ENCODE measurements around the gene DCST1. TPM values are rescaled to one million over a fixed set of nuclear protein-coding genes. Genes with fewer than 3 reads are reported as not detected.

The DCST1 gene
- total RNA-seq, 2 donors from 2014 or later: not detected

DNA sequence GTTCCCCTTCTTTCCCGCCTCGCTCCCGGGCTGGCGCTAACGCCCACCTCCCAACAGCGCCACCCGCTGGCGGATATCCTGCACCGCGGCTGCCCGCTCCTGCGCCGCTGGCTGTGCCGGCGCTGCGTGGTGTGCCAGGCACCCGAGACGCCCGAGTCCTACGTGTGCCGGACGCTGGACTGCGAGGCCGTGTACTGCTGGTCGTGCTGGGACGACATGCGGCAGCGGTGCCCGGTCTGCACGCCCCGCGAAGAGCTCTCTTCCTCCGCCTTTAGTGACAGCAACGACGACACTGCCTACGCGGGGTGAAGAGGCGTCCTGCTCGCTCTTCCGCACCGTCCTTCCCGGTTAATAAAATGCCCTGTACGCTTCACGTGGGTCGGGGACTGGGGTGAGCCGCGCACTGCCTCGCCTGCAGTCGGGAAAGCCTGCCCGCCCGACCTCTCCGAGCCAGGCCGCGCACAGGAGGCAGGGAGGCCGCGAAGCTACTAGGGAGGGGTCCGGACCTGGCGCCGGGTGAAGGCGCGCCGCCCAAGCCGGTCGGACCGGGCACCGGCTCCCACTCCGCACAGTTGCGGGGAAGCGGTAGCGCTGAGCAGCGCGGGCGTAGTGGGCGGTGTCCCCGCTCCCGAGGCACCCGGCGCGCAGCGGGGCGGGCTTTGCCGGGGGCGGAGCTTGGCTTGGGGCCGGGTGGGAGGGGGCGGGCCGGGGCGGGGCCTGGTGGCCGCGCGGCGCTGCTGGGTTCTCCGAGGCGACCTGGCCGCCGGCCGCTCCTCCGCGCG is 17.1 kb downstream of the DCST1 start, which contains the start of gene ADAM15:
TSS of gene ADAM15 (plus strand) at position 757 of the 782 bp plus-strand sequence. CDS start 71 bp downstream, outside the sequence.
- WGBS, 2 experiments (ENCODE audit: insufficient coverage in 1 of 2, insufficient read length in 1 of 2): 0 to 1% methylated on average over 20 to 99 of the region's 99 CpGs
- TF ChIP-seq, protein P1, sequence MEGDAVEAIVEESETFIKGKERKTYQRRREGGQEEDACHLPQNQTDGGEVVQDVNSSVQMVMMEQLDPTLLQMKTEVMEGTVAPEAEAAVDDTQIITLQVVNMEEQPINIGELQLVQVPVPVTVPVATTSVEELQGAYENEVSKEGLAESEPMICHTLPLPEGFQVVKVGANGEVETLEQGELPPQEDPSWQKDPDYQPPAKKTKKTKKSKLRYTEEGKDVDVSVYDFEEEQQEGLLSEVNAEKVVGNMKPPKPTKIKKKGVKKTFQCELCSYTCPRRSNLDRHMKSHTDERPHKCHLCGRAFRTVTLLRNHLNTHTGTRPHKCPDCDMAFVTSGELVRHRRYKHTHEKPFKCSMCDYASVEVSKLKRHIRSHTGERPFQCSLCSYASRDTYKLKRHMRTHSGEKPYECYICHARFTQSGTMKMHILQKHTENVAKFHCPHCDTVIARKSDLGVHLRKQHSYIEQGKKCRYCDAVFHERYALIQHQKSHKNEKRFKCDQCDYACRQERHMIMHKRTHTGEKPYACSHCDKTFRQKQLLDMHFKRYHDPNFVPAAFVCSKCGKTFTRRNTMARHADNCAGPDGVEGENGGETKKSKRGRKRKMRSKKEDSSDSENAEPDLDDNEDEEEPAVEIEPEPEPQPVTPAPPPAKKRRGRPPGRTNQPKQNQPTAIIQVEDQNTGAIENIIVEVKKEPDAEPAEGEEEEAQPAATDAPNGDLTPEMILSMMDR (conservative IDR thresholded peaks at IDR 0.05): peak; percentile 99
- DNase-seq: peak; percentile 95
- Histone ChIP-seq H3K36me3 (ENCODE audit: control insufficient read depth, insufficient read depth, low read length) (no peaks in the 10 kb centered on the region), H3K27ac (ENCODE audit: low read depth, low read length) (peak within 1 kb of the TSS; percentile 81), H3K9ac (ENCODE audit: extremely low read depth, low read length, poor library complexity, severe bottlenecking) (no peak within 1 kb of the TSS), H3K4me1 (ENCODE audit: control insufficient read depth, insufficient read depth, low read length) (no peaks in the 10 kb centered on the region), H3K27me3 (ENCODE audit: control insufficient read depth, insufficient read depth, low read length, poor library complexity, severe bottlenecking) (peaks cover 28% of the 10 kb centered on the region), H3K9me3 (ENCODE audit: control insufficient read depth, low read length) (no peaks in the 10 kb centered on the region), H3K4me3 (ENCODE audit: low read length) (peak within 1 kb of the TSS; percentile 87)
- Mint-ChIP-seq H3K4me1 (peaks cover 9% of the 10 kb centered on the region), H3K4me3 (peak within 1 kb of the TSS; percentile 63), H3K27me3 (ENCODE audit: insufficient read depth) (peaks cover 21% of the 10 kb centered on the region), H3K36me3 (ENCODE audit: low read depth) (no peaks in the 10 kb centered on the region), H3K27ac (peak within 1 kb of the TSS; percentile 83), H3K9me3 (no peaks in the 10 kb centered on the region)

DNA sequence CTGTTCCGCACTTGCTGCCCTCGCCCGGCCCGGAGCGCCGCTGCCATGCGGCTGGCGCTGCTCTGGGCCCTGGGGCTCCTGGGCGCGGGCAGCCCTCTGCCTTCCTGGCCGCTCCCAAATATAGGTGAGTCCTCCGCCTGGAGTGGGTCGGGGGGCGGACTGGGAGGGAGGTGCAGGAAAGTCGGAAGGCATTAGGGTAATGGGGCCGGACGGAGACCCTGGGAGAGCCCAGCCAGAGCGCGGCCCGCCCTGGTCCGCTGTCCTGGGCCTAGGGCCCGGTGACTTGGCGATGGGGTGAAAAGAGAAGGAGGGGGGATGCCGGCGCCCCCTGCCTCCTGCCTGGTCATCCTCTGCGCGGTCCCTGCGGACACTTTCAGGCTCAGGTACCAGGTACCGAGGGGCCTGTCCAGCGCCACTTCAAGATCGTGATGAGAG is 17.7 kb downstream of the DCST1 start:
- H3K4me1 Mint-ChIP-seq: peaks cover 9% of the 10 kb centered on the region
- H3K36me3 Mint-ChIP-seq (ENCODE audit: low read depth): no peaks in the 10 kb centered on the region
- peaks cover 28% of the 10 kb centered on the region for H3K27me3 ChIP-seq (ENCODE audit: control insufficient read depth, insufficient read depth, low read length, poor library complexity, severe bottlenecking)
- H3K27me3 Mint-ChIP-seq (ENCODE audit: insufficient read depth): peaks cover 21% of the 10 kb centered on the region
- TF ChIP-seq, protein P1 (conservative IDR thresholded peaks at IDR 0.05): no peak
- 0 to 1% methylated on average over 6 to 31 of the region's 31 CpGs for WGBS, 2 experiments (ENCODE audit: insufficient coverage in 1 of 2, insufficient read length in 1 of 2)
- no peaks in the 10 kb centered on the region for H3K36me3 ChIP-seq (ENCODE audit: control insufficient read depth, insufficient read depth, low read length)
- H3K9me3 Mint-ChIP-seq: no peaks in the 10 kb centered on the region
- peak overlapping the region; percentile 78 for H3K4me3 ChIP-seq (ENCODE audit: low read length)
- no peaks in the 10 kb centered on the region for H3K4me1 ChIP-seq (ENCODE audit: control insufficient read depth, insufficient read depth, low read length)
- no peaks in the 10 kb centered on the region for H3K9me3 ChIP-seq (ENCODE audit: control insufficient read depth, low read length)
- H3K27ac Mint-ChIP-seq: no peak overlapping the region
- no peak overlapping the region for H3K9ac ChIP-seq (ENCODE audit: extremely low read depth, low read length, poor library complexity, severe bottlenecking)
- no peak for DNase-seq
- no peak overlapping the region for H3K27ac ChIP-seq (ENCODE audit: low read depth, low read length)
- H3K4me3 Mint-ChIP-seq: peak overlapping the region; percentile 63

- Histone ChIP-seq H3K27ac (ENCODE audit: low read depth, low read length) (no peak overlapping the region), H3K36me3 (ENCODE audit: control insufficient read depth, insufficient read depth, low read length) (no peaks in the 10 kb centered on the region), H3K9me3 (ENCODE audit: control insufficient read depth, low read length) (no peaks in the 10 kb centered on the region), H3K27me3 (ENCODE audit: control insufficient read depth, insufficient read depth, low read length, poor library complexity, severe bottlenecking) (peaks cover 28% of the 10 kb centered on the region), H3K4me1 (ENCODE audit: control insufficient read depth, insufficient read depth, low read length) (no peaks in the 10 kb centered on the region), H3K9ac (ENCODE audit: extremely low read depth, low read length, poor library complexity, severe bottlenecking) (no peak overlapping the region), H3K4me3 (ENCODE audit: low read length) (peak overlapping the region; percentile 78)
- Mint-ChIP-seq H3K4me1 (peaks cover 9% of the 10 kb centered on the region), H3K9me3 (no peaks in the 10 kb centered on the region), H3K36me3 (ENCODE audit: low read depth) (no peaks in the 10 kb centered on the region), H3K27me3 (ENCODE audit: insufficient read depth) (peaks cover 21% of the 10 kb centered on the region), H3K4me3 (peak overlapping the region; percentile 63), H3K27ac (no peak overlapping the region)
- TF ChIP-seq, protein P1 (conservative IDR thresholded peaks at IDR 0.05): no peak
- 14 to 15% methylated on average over 5 to 27 of the region's 27 CpGs for WGBS, 2 experiments (ENCODE audit: insufficient coverage in 1 of 2, insufficient read length in 1 of 2)
- peak; percentile 71 for DNase-seq
Measured at GRCh38 chr1:155051777-155052398, 18.3 kb downstream of the DCST1 start.

Measured in endodermal cell (in vitro differentiated cells).